ENCODE results near the gene LRRIQ1. TPM values are rescaled to one million over a fixed set of nuclear protein-coding genes. Genes with fewer than 3 reads are reported as not detected.

The LRRIQ1 gene
- total and polyA plus RNA-seq, 2 of the 13 experiments (the other 11 are each of a cell fraction or from before 2014, with no cell fraction given), result not detected

- no peak for TF ChIP-seq CHD2 (IDR thresholded peaks at IDR 0.05; ENCODE audit: low read depth, low read length)
Measured at GRCh38 chr12:85018098-85018497, 18.1 kb upstream of the LRRIQ1 start (continued).

- no peaks in the 10 kb centered on the region for H3K36me3 ChIP-seq (replicated peaks in 1 of 2; ENCODE audit: control insufficient read depth in 1 of 2, insufficient read depth in 2 of 2, low read length in 2 of 2)
- ChIA-PET CTCF (ENCODE audit: low intra/inter-chr PET ratio, low total read pairs) (interaction anchor here (2.7 kb wide), 1 partner anchor 154 kb away, joined by 52 read pairs; no protein-coding TSS in a partner anchor), POLR2A (no interaction called here)
- H3K9me3 ChIP-seq (ENCODE audit: low read length), result no peaks in the 10 kb centered on the region
- intact Hi-C loops (cut with micrococcal nuclease; ENCODE audit: unreplicated experiment), result loop anchor here (1.0 kb wide), 1 partner anchor 155 kb away; no protein-coding TSS in a partner anchor
- no peak overlapping the region for H3K4me3 ChIP-seq (replicated peaks in 1 of 3; ENCODE audit: insufficient read depth in 1 of 3, low read depth in 2 of 3, low read length in 3 of 3)
- H2AFZ ChIP-seq (ENCODE audit: low read length), result no peak overlapping the region
- no peaks in the 10 kb centered on the region for H3K4me1 ChIP-seq (ENCODE audit: insufficient read depth, low read length)
- no peaks in the 10 kb centered on the region for H3K79me2 ChIP-seq (ENCODE audit: insufficient read depth, low read length)
- no peaks in the 10 kb centered on the region for H3K27me3 ChIP-seq (ENCODE audit: control insufficient read depth in 1 of 2, insufficient read depth in 2 of 2, low read length in 2 of 2)
- H3K4me2 ChIP-seq (ENCODE audit: low read depth, low read length), result no peak overlapping the region
- no peak overlapping the region for H3K9ac ChIP-seq (ENCODE audit: insufficient read depth, low read depth, low read length)
- H3K27ac ChIP-seq (ENCODE audit: extremely low read length, insufficient read depth, low read length), result no peak overlapping the region
- ATAC-seq, result no peak
- no peak for FAIRE-seq
- in situ Hi-C loops (cut with HindIII; ENCODE audit: extremely low pct_ligation_motif_present, low pct_unique_long_range_greater_than_20kb), result loop anchor here (5.0 kb wide), 1 partner anchor 157 kb away; no protein-coding TSS in a partner anchor
- DNase-seq (ENCODE audit: low spot score), result peak; percentile 3
- no TSS peak for BruUV-seq (replicated peaks)
- no peaks in the 10 kb centered on the region for H4K20me1 ChIP-seq (ENCODE audit: insufficient read depth, low read length)
- peak; percentile 41 for TF ChIP-seq SMC3 (IDR thresholded peaks at IDR 0.05; ENCODE audit: low read length)
- TF ChIP-seq SNAPC4 (CRISPR knock-in tag; IDR thresholded peaks at IDR 0.05), result no peak
- TF ChIP-seq UBTF (CRISPR knock-in tag; IDR thresholded peaks at IDR 0.05), result no peak
- TF ChIP-seq STAG1 (CRISPR knock-in tag; IDR thresholded peaks at IDR 0.05), result peak; percentile 37; the same call in 1 of the 2 replicates
- TF ChIP-seq CTCF (CRISPR knock-in tag; IDR thresholded peaks at IDR 0.05), result peak; percentile 31
- TF ChIP-seq ZNF644 (CRISPR knock-in tag; IDR thresholded peaks at IDR 0.05; ENCODE audit: low read depth), result no peak
Measured at GRCh38 chr12:85029456-85029855, 6.7 kb upstream of the LRRIQ1 start.
